Mucosa of descending colon (tissue), 3 donors: ENCODE results near the gene ZNF763. TPM values are rescaled to one million over a fixed set of nuclear protein-coding genes. Genes with fewer than 3 reads are reported as not detected.

Experiments used
- ATAC-seq: fragments of 200-7000 bp; cut with Tn5 transposase; one replicate; pipeline ENCODE4 v1.9.1; 2020; ENCODE audit warnings: mild to moderate bottlenecking, moderate library complexity
- DNase-seq, 3 donors: peaks; one replicate each; pipeline ENCODE4 v3.0.0-alpha.2; 2020
- H3K36me3 ChIP-seq: fragments of 200-600 bp; one replicate; pipeline ENCODE4 v1.8.0; 2021; ENCODE audit warnings: low read depth, mild to moderate bottlenecking
- H3K4me1 ChIP-seq: fragments of 200-600 bp; one replicate; pipeline ENCODE4 v1.8.0; 2021; ENCODE audit warnings: low read depth, mild to moderate bottlenecking
- H3K4me3 ChIP-seq: fragments of 200-600 bp; one replicate; pipeline ENCODE4 v1.8.0; 2021; ENCODE audit warnings: mild to moderate bottlenecking
- H3K9me3 ChIP-seq: fragments of 200-600 bp; one replicate; pipeline ENCODE4 v1.8.0; 2021; ENCODE audit warnings: mild to moderate bottlenecking
- CTCF ChIP-seq: fragments of 200-600 bp; IDR thresholded peaks from one replicate; pipeline ENCODE4 v1.8.0; 2022; ENCODE audit warnings: antibody characterized with exemption, mild to moderate bottlenecking
- intact Hi-C, 2 donors: fragments of 100-400 bp; cut with DNase I in 1 of 2; cut with micrococcal nuclease in 1 of 2; formaldehyde crosslinking; loops; one replicate each; pipeline versions ENCODE4 v1.11.0 to v1.11.1; 2022; cut with DNase I, micrococcal nuclease
- total RNA-seq, 3 donors: library from RNA; stranded (reverse); fragmentation: NEBNext Ultra II Directional in 2 of 3; extraction: Animal tissue kit (Norgen Biotek cat#: 25700) in 2 of 3; gene quantifications; one replicate each; pipeline versions ENCODE4 v1.2.1 to v1.2.4, GENCODE V29; 2021 to 2023
- donor health status: DM: no; HTN: no; CAD: no; lungs with moderate emphysema.
- donor health status: DM: no; HTN: no; CAD: no.
- donor health status: DM: no; HTN: yes; CAD: no.

Gene ZNF763
- total RNA-seq, 3 donors from 2014 or later = 4.7 to 8.9 (median 6.7) TPM

DNA sequence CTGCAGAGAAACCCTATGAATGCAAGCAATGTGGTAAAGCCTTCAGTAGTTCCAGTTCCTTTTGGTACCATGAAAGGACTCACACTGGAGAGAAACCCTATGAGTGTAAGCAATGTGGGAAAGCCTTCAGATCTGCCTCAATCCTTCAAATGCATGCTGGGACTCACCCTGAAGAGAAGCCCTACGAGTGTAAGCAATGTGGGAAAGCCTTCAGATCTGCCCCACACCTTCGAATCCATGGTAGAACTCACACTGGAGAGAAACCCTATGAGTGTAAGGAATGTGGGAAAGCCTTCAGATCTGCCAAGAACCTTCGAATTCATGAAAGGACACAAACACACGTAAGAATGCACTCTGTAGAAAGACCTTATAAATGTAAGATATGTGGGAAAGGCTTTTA, 14.7 kb downstream of the ZNF763 start:
- no peak for TF ChIP-seq CTCF
- ATAC-seq = no peak
- Histone ChIP-seq H3K4me3 (no peak overlapping the region), H3K9me3 (peaks cover 82% of the 10 kb centered on the region), H3K4me1 (no peaks in the 10 kb centered on the region), H3K36me3 (peaks cover 6% of the 10 kb centered on the region)
- intact Hi-C loops = no loop called here
- no peak for DNase-seq

GRCh38 chr19:11982526-11982925, 17.7 kb downstream of the ZNF763 start:
- ATAC-seq (peak; percentile 17), DNase-seq (no peak)
- TF ChIP-seq CTCF = no peak
- peaks cover 6% of the 10 kb centered on the region for H3K36me3 ChIP-seq
- H3K9me3 ChIP-seq = peaks cover 54% of the 10 kb centered on the region
- intact Hi-C loops = no loop called here
- no peaks in the 10 kb centered on the region for H3K4me1 ChIP-seq
- H3K4me3 ChIP-seq = no peak overlapping the region

GRCh38 chr19:11984986-11985385, 20.1 kb downstream of the ZNF763 start:
- DNase-seq (no peak), ATAC-seq (no peak)
- H3K9me3 ChIP-seq = peaks cover 29% of the 10 kb centered on the region
- no peaks in the 10 kb centered on the region for H3K4me1 ChIP-seq
- H3K4me3 ChIP-seq = no peak overlapping the region
- H3K36me3 ChIP-seq = no peaks in the 10 kb centered on the region
- intact Hi-C loops = no loop called here
- no peak for TF ChIP-seq CTCF

- H3K4me1 ChIP-seq = no peaks in the 10 kb centered on the region
- TF ChIP-seq CTCF = no peak
- H3K9me3 ChIP-seq = peaks cover 12% of the 10 kb centered on the region
- intact Hi-C loops = no loop called here
- peak in 1 of 3 donors; percentile 28 for DNase-seq
- H3K4me3 ChIP-seq = no peak overlapping the region
- ATAC-seq = no peak
- no peaks in the 10 kb centered on the region for H3K36me3 ChIP-seq
Observed at GRCh38 chr19:11986754-11987153, 21.9 kb downstream of the ZNF763 start.

DNA sequence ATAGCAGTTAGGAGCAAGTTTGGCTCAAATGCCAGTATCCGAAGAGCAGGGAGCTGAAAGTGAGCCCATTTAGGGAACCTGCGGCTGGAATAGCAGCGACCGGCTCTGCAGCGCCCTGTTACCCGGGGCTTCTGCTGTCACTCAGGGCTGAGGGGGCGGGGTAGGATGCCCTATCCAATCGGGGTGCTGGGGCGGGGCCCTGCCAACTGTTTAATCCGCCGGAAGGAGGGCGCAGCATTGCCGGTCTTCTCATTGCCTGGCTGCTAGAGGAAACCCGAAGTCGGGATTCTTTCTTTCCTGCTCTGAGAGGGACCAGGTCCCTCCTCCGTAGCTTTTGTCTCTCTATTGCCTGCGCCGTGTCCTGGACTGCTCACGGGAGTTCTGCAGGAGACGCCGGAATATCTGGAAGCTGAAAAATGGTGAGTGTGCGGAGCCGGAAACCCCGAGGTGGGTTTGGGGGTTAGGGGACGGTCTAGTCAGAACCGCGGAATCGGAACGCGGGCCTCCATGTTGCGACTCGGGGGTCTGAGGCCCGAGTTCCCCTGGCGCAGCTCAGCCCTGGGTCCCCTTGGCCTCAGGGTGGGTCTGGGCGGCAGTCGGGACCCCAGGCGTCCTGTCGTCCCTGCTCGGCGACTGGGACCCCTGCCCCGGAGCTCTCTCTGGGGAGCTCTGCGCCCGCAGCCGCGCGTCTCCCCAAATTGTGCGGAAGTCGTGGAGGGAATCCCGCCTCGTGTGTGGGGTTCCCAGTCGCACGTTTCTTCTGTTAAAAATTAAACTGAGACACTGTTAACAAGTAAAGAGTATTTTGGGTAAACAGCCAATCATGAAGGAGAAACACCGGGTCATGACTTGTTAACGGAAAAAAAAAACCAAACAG, 22.8 kb downstream of the ZNF763 start:
- intact Hi-C loops = loop anchor here in 1 of 2 donors (2.0 kb wide), 1 partner anchor 63 kb away; the partner anchor contains the start of gene ZNF700
- Histone ChIP-seq H3K9me3 (peaks cover 3% of the 10 kb centered on the region), H3K4me1 (no peaks in the 10 kb centered on the region), H3K4me3 (peak overlapping the region; percentile 66), H3K36me3 (no peaks in the 10 kb centered on the region)
- peak; percentile 99 for ATAC-seq
- TF ChIP-seq CTCF = no peak
- DNase-seq = peak; percentile 97 to 99 (median 97)
